ENCODE measurements around the gene CXCR2.

Gene CXCR2

GRCh38 chr2:218137514-218137913, 11.7 kb downstream of the CXCR2 start:
- no peak overlapping the region for H3K27ac ChIP-seq
- H3K4me3 ChIP-seq, result no peak overlapping the region
- TF ChIP-seq, protein P1, sequence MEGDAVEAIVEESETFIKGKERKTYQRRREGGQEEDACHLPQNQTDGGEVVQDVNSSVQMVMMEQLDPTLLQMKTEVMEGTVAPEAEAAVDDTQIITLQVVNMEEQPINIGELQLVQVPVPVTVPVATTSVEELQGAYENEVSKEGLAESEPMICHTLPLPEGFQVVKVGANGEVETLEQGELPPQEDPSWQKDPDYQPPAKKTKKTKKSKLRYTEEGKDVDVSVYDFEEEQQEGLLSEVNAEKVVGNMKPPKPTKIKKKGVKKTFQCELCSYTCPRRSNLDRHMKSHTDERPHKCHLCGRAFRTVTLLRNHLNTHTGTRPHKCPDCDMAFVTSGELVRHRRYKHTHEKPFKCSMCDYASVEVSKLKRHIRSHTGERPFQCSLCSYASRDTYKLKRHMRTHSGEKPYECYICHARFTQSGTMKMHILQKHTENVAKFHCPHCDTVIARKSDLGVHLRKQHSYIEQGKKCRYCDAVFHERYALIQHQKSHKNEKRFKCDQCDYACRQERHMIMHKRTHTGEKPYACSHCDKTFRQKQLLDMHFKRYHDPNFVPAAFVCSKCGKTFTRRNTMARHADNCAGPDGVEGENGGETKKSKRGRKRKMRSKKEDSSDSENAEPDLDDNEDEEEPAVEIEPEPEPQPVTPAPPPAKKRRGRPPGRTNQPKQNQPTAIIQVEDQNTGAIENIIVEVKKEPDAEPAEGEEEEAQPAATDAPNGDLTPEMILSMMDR (IDR thresholded peaks at IDR 0.05), result no peak
- no peak for DNase-seq (ENCODE audit: low spot score)

- H3K27ac ChIP-seq, result no peak overlapping the region
- DNase-seq (ENCODE audit: low spot score), result no peak
- TF ChIP-seq, protein P1 (IDR thresholded peaks at IDR 0.05), result no peak
- H3K4me3 ChIP-seq, result no peak overlapping the region
Measured at GRCh38 chr2:218138047-218138446, 12.2 kb downstream of the CXCR2 start.

GRCh38 chr2:218145124-218145523, 19.3 kb downstream of the CXCR2 start:
- Histone ChIP-seq H3K4me3 (no peak overlapping the region), H3K27ac (no peak overlapping the region)
- no peak for DNase-seq (ENCODE audit: low spot score)
- TF ChIP-seq, protein P1 (IDR thresholded peaks at IDR 0.05), result no peak

DNA sequence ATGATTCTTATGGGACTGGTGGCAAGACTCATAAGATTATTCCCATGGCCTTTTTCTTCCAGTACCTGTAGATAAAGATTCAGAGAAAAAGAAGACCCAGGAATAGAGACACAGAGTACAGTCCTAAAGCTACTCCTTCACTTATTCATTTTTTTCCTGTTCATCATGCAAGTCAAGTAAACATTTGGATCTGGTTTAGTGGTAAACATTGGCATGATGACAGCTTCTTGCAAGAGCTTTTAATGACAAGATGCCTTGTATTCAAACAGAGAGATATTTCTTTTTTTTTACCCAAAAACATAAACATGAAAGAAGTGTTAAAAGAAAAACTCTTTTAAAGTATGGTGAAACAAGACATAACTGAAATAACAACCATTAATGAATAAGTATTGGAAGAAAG, 20.2 kb downstream of the CXCR2 start:
- Histone ChIP-seq H3K4me3 (no peak overlapping the region), H3K27ac (no peak overlapping the region)
- DNase-seq (ENCODE audit: low spot score), result no peak
- TF ChIP-seq, protein P1 (IDR thresholded peaks at IDR 0.05), result no peak

- no peak overlapping the region for H3K4me3 ChIP-seq
- no peak overlapping the region for H3K27ac ChIP-seq
- TF ChIP-seq, protein P1 (IDR thresholded peaks at IDR 0.05), result no peak
- DNase-seq (ENCODE audit: low spot score), result no peak
Measured at GRCh38 chr2:218149098-218149497, 23.3 kb downstream of the CXCR2 start.

- no peak for DNase-seq (ENCODE audit: low spot score)
- TF ChIP-seq, protein P1 (IDR thresholded peaks at IDR 0.05), result no peak
- no peak overlapping the region for H3K4me3 ChIP-seq
- no peak overlapping the region for H3K27ac ChIP-seq
Measured at GRCh38 chr2:218149848-218150440, 24.1 kb downstream of the CXCR2 start.

- TF ChIP-seq, protein P1 (IDR thresholded peaks at IDR 0.05), result no peak
- no peak overlapping the region for H3K27ac ChIP-seq
- no peak overlapping the region for H3K4me3 ChIP-seq
- DNase-seq (ENCODE audit: low spot score), result no peak
Measured at GRCh38 chr2:218152172-218152571, 26.3 kb downstream of the CXCR2 start.

Data from coronary artery (tissue), 2 donors.